Upper lobe of right lung (tissue), 1 donor: ENCODE results near the gene WDR6. TPM values are rescaled to one million over a fixed set of nuclear protein-coding genes. Genes with fewer than 3 reads are reported as not detected.
"Not testable (repeated sequence)": the region's sequence is repeated elsewhere in the genome, so short reads cannot be mapped to it uniquely, and the experiment has no call there.

Experiments used
- ATAC-seq: fragments of 200-7000 bp; cut with Tn5 transposase; one replicate; pipeline ENCODE4 v1.9.1; 2020; ENCODE audit warnings: mild to moderate bottlenecking, moderate library complexity
- DNase-seq: peaks from one replicate; pipeline ENCODE4 v3.0.0-alpha.2; 2020
- H3K27ac ChIP-seq: fragments of 200-600 bp; one replicate; pipeline ENCODE4 v1.8.0; 2022
- H3K27me3 ChIP-seq: fragments of 200-600 bp; one replicate; pipeline ENCODE4 v1.8.0; 2022; ENCODE audit warnings: mild to moderate bottlenecking
- H3K36me3 ChIP-seq: fragments of 200-600 bp; one replicate; pipeline ENCODE4 v1.8.0; 2022
- H3K4me1 ChIP-seq: fragments of 200-600 bp; one replicate; pipeline ENCODE4 v1.8.0; 2022
- H3K4me3 ChIP-seq: fragments of 200-600 bp; one replicate; pipeline ENCODE4 v1.8.0; 2022; ENCODE audit warnings: mild to moderate bottlenecking
- H3K9me3 ChIP-seq: fragments of 200-600 bp; one replicate; pipeline ENCODE4 v1.8.0; 2022
- intact Hi-C: fragments of 100-400 bp; cut with DNase I; formaldehyde crosslinking; loops from one replicate; pipeline ENCODE4 v1.11.0; 2022
- total RNA-seq: library from RNA; stranded (reverse); fragmentation: NEBNext Ultra II Directional; extraction: Animal tissue kit (Norgen Biotek cat#: 25700); gene quantifications from one replicate; pipeline ENCODE4 v1.2.1, GENCODE V29; 2021
- TF ChIP-seq, protein P1 (sequence below): fragments of 200-600 bp; IDR thresholded peaks from one replicate; pipeline ENCODE4 v1.8.0; 2022; ENCODE audit warnings: antibody characterized with exemption
- donor health status: DM: no; HTN: yes; CAD: no; lungs with severe emphysema.

Gene WDR6
- total RNA-seq, 1 donor from 2014 or later: 172 TPM

GRCh38 chr3:49004352-49005302 lies 2.6 kb upstream of the WDR6 start:
- Histone ChIP-seq H3K9me3 (no peaks in the 10 kb centered on the region), H3K4me1 (peaks cover 20% of the 10 kb centered on the region), H3K4me3 (no peak overlapping the region), H3K27me3 (no peaks in the 10 kb centered on the region), H3K36me3 (no peaks in the 10 kb centered on the region), H3K27ac (no peak overlapping the region)
- DNase-seq: peak; percentile 74
- no peak for ATAC-seq
- intact Hi-C loops: no loop called here
- TF ChIP-seq, protein P1, sequence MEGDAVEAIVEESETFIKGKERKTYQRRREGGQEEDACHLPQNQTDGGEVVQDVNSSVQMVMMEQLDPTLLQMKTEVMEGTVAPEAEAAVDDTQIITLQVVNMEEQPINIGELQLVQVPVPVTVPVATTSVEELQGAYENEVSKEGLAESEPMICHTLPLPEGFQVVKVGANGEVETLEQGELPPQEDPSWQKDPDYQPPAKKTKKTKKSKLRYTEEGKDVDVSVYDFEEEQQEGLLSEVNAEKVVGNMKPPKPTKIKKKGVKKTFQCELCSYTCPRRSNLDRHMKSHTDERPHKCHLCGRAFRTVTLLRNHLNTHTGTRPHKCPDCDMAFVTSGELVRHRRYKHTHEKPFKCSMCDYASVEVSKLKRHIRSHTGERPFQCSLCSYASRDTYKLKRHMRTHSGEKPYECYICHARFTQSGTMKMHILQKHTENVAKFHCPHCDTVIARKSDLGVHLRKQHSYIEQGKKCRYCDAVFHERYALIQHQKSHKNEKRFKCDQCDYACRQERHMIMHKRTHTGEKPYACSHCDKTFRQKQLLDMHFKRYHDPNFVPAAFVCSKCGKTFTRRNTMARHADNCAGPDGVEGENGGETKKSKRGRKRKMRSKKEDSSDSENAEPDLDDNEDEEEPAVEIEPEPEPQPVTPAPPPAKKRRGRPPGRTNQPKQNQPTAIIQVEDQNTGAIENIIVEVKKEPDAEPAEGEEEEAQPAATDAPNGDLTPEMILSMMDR: no peak

- no peak overlapping the region for H3K4me3 ChIP-seq
- DNase-seq (no peak), ATAC-seq (no peak)
- no peaks in the 10 kb centered on the region for H3K36me3 ChIP-seq
- H3K27ac ChIP-seq: no peak overlapping the region
- no peaks in the 10 kb centered on the region for H3K27me3 ChIP-seq
- TF ChIP-seq, protein P1: no peak
- H3K4me1 ChIP-seq: peaks cover 20% of the 10 kb centered on the region
- H3K9me3 ChIP-seq: no peaks in the 10 kb centered on the region
- intact Hi-C loops: no loop called here
These were observed 1.9 kb upstream of the WDR6 start for GRCh38 chr3:49005303-49005680.

DNA sequence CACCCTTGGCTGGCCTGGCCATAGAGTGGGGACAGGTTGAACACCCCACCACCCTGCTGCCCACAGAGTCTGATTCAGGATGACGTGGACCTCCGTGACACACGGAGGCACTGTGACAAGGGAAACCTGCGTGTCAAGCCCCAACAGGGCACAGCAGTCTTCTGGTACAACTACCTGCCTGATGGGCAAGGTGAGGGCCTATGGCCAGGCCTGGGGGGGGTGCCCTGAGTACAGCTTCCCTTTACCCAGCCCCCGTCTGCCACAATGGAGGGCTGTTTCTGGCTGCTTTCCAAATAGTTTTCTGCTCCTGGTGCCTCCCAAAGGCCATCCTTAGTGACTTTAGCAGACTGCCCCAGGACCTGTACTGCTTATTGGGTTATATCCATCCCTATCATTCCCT lies 1.2 kb upstream of the WDR6 start:
- no peaks in the 10 kb centered on the region for H3K9me3 ChIP-seq
- peak overlapping the region; percentile 67 for H3K4me3 ChIP-seq
- ATAC-seq (no peak), DNase-seq (no peak)
- H3K27ac ChIP-seq: peak overlapping the region; percentile 89
- TF ChIP-seq, protein P1: no peak
- no peaks in the 10 kb centered on the region for H3K27me3 ChIP-seq
- peaks cover 20% of the 10 kb centered on the region for H3K4me1 ChIP-seq
- intact Hi-C loops: no loop called here
- H3K36me3 ChIP-seq: no peaks in the 10 kb centered on the region

DNA sequence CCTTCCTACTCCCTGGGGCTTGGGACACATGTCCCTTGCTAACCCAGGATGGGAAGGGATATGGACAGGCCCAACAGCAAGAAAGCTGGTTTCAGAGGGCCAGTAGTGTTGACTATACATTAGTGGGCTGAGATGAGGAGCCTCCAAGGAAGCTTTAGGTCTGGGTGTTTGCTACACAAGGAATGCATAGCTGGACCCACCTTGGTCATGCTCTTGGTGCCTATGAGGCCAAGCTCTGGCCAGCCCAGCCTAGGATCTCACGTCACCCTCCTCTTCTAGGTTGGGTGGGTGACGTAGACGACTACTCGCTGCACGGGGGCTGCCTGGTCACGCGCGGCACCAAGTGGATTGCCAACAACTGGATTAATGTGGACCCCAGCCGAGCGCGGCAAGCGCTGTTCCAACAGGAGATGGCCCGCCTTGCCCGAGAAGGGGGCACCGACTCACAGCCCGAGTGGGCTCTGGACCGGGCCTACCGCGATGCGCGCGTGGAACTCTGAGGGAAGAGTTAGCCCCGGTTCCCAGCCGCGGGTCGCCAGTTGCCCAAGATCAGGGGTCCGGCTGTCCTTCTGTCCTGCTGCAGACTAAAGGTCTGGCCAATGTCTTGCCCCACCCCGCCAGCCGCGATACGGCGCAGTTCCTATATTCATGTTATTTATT lies 653 bp upstream of the WDR6 start:
- TF ChIP-seq, protein P1: no peak
- peaks cover 20% of the 10 kb centered on the region for H3K4me1 ChIP-seq
- H3K4me3 ChIP-seq: peak overlapping the region; percentile 67
- no peaks in the 10 kb centered on the region for H3K27me3 ChIP-seq
- H3K9me3 ChIP-seq: no peaks in the 10 kb centered on the region
- intact Hi-C loops: no loop called here
- DNase-seq: peak; percentile 76
- peak overlapping the region; percentile 89 for H3K27ac ChIP-seq
- H3K36me3 ChIP-seq: no peaks in the 10 kb centered on the region
- peak; percentile 1 for ATAC-seq

DNA sequence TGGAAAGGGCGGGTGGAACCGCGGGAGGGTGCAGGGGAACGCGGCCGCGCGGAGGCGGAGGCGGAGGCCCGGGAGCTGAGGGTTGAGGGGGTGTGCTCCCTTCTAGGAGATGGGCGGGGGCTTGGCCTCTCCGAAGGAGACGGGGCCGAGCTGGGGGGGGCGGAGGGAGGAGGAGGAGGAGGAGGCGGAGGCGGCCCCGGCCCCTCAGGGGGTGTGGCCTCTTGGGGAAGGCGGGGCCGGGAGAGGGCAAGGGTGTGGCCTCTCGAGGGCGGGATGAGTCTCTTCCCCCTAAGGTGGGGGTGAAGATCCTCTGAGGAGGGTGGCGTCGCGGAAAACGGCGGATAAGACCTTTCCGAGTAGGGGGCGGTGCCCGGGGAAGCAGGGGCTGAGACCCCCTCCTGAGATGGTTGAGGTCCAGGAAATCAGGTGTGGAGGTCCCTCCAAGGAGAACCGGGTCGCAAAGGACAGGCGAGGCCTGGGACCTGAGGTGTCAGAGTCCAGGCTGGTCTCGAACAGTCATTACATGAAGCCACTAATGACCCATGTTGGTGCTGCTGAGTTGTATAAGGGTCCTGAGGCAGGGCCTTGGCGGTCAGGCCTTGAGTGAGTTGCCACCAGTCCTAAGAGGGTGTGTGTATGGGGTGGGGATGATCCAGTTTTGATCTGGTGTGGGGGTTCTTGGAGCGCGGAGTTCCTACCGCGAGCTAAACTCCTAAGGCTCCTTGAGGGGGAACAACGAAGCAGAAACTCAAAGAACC lies 759 bp downstream of the WDR6 start:
- Histone ChIP-seq H3K4me1 (peaks cover 20% of the 10 kb centered on the region), H3K27me3 (no peaks in the 10 kb centered on the region), H3K4me3 (peak overlapping the region; percentile 67), H3K36me3 (peaks cover 4% of the 10 kb centered on the region), H3K9me3 (no peaks in the 10 kb centered on the region), H3K27ac (peak overlapping the region; percentile 89)
- DNase-seq: peak; percentile 96
- TF ChIP-seq, protein P1: no peak
- peak; percentile 87 for ATAC-seq
- intact Hi-C loops: no loop called here

GRCh38 chr3:49008627-49009026 lies 1.4 kb downstream of the WDR6 start:
- H3K4me3 ChIP-seq: peak overlapping the region; percentile 67
- not testable (repeated sequence) for H3K9me3 ChIP-seq

More at GRCh38 chr3:49008627-49009026, 1.4 kb downstream of the WDR6 start:
- intact Hi-C loops, H3K36me3 ChIP-seq, DNase-seq, ATAC-seq, H3K27me3 ChIP-seq: not testable (repeated sequence)
- peak overlapping the region; percentile 89 for H3K27ac ChIP-seq
- H3K4me1 ChIP-seq: peaks cover 20% of the 10 kb centered on the region
